Activated naive CD8-positive, alpha-beta T cell treated with anti-CD3 and anti-CD28 coated beads, Interleukin-2, amount 50 U/mL, for 24 hours (primary cell): ENCODE data around the gene S100A16.
"Not testable (repeated sequence)": the region's sequence is repeated elsewhere in the genome, so short reads cannot be mapped to it uniquely, and the experiment has no call there.

Experiments
- ATAC-seq: fragments of 150-1000 bp; cut with Tn5 transposase; one replicate; pipeline ENCODE4 v1.10.0; 2021
- DNase-seq: peaks from one replicate; pipeline ENCODE4 v3.0.0; 2021
- H3K27ac Mint-ChIP-seq: one replicate; pipeline ENCODE4 v1.8.0; 2021; ENCODE audit warnings: mild to moderate bottlenecking, mixed read lengths
- H3K27me3 Mint-ChIP-seq: one replicate; pipeline ENCODE4 v1.8.0; 2021; ENCODE audit warnings: mixed read lengths
- H3K36me3 Mint-ChIP-seq: one replicate; pipeline ENCODE4 v1.8.0; 2021; ENCODE audit warnings: low read depth, mixed read lengths
- H3K4me1 Mint-ChIP-seq: one replicate; pipeline ENCODE4 v1.8.0; 2021; ENCODE audit warnings: mixed read lengths
- H3K4me3 Mint-ChIP-seq: one replicate; pipeline ENCODE4 v1.8.0; 2021; ENCODE audit warnings: mild to moderate bottlenecking, moderate library complexity, mixed read lengths
- H3K9me3 Mint-ChIP-seq: one replicate; pipeline ENCODE4 v1.8.0; 2021; ENCODE audit warnings: mixed read lengths

Gene S100A16

GRCh38 chr1:153646672-153647345 lies 33.9 kb upstream of the S100A16 start:
- Mint-ChIP-seq H3K27ac (peak overlapping the region; percentile 65), H3K27me3 (no peaks in the 10 kb centered on the region), H3K36me3 (peaks cover 55% of the 10 kb centered on the region), H3K4me3 (no peak overlapping the region), H3K4me1 (peaks cover 51% of the 10 kb centered on the region), H3K9me3 (no peaks in the 10 kb centered on the region)
- ATAC-seq (no peak), DNase-seq (no peak)

GRCh38 chr1:153643816-153644215 lies 30.9 kb upstream of the S100A16 start:
- peaks cover 47% of the 10 kb centered on the region for H3K4me1 Mint-ChIP-seq
- ATAC-seq: no peak

GRCh38 chr1:153643100-153643499 lies 30.2 kb upstream of the S100A16 start:
- H3K36me3 Mint-ChIP-seq: peaks cover 78% of the 10 kb centered on the region

More at GRCh38 chr1:153643816-153644215, 30.9 kb upstream of the S100A16 start:
- Mint-ChIP-seq H3K4me3 (no peak overlapping the region), H3K27ac (peak overlapping the region; percentile 40), H3K36me3 (peaks cover 74% of the 10 kb centered on the region), H3K27me3 (no peaks in the 10 kb centered on the region), H3K9me3 (no peaks in the 10 kb centered on the region)
- no peak for DNase-seq

GRCh38 chr1:153642161-153642560 lies 29.2 kb upstream of the S100A16 start:
- H3K27ac Mint-ChIP-seq: peak overlapping the region; percentile 7

More at GRCh38 chr1:153643100-153643499, 30.2 kb upstream of the S100A16 start:
- ATAC-seq: no peak
- Mint-ChIP-seq H3K9me3 (no peaks in the 10 kb centered on the region), H3K4me1 (peaks cover 40% of the 10 kb centered on the region), H3K4me3 (no peak overlapping the region), H3K27ac (peak overlapping the region; percentile 61), H3K27me3 (no peaks in the 10 kb centered on the region)
- DNase-seq: no peak

GRCh38 chr1:153640861-153641260 lies 27.9 kb upstream of the S100A16 start:
- DNase-seq (no peak), ATAC-seq (no peak)
- H3K4me1 Mint-ChIP-seq: peaks cover 45% of the 10 kb centered on the region
- H3K27ac Mint-ChIP-seq: no peak overlapping the region
- no peaks in the 10 kb centered on the region for H3K9me3 Mint-ChIP-seq
- H3K27me3 Mint-ChIP-seq: no peaks in the 10 kb centered on the region
- peaks cover 80% of the 10 kb centered on the region for H3K36me3 Mint-ChIP-seq
- H3K4me3 Mint-ChIP-seq: no peak overlapping the region

More at GRCh38 chr1:153642161-153642560, 29.2 kb upstream of the S100A16 start:
- H3K36me3 Mint-ChIP-seq: peaks cover 79% of the 10 kb centered on the region
- ATAC-seq (no peak), DNase-seq (no peak)
- no peaks in the 10 kb centered on the region for H3K9me3 Mint-ChIP-seq
- H3K4me1 Mint-ChIP-seq: peaks cover 40% of the 10 kb centered on the region
- no peaks in the 10 kb centered on the region for H3K27me3 Mint-ChIP-seq
- H3K4me3 Mint-ChIP-seq: no peak overlapping the region

GRCh38 chr1:153640213-153640612 lies 27.3 kb upstream of the S100A16 start:
- peaks cover 48% of the 10 kb centered on the region for H3K4me1 Mint-ChIP-seq
- not testable (repeated sequence) for ATAC-seq, H3K27me3 Mint-ChIP-seq, H3K4me3 Mint-ChIP-seq, H3K9me3 Mint-ChIP-seq, H3K27ac Mint-ChIP-seq, DNase-seq
- H3K36me3 Mint-ChIP-seq: peaks cover 77% of the 10 kb centered on the region

- Mint-ChIP-seq H3K4me1 (peaks cover 43% of the 10 kb centered on the region), H3K27ac (no peak overlapping the region), H3K36me3 (peaks cover 73% of the 10 kb centered on the region), H3K27me3 (no peaks in the 10 kb centered on the region), H3K4me3 (no peak overlapping the region), H3K9me3 (no peaks in the 10 kb centered on the region)
- no peak for DNase-seq
- ATAC-seq: no peak
These were observed 26.3 kb upstream of the S100A16 start for GRCh38 chr1:153639280-153639679.

- ATAC-seq: no peak
- Mint-ChIP-seq H3K36me3 (peaks cover 64% of the 10 kb centered on the region), H3K9me3 (peaks cover 1% of the 10 kb centered on the region), H3K4me3 (no peak overlapping the region), H3K4me1 (peaks cover 43% of the 10 kb centered on the region), H3K27me3 (no peaks in the 10 kb centered on the region), H3K27ac (no peak overlapping the region)
- DNase-seq: no peak
These were observed 25.3 kb upstream of the S100A16 start for GRCh38 chr1:153638261-153638660.

GRCh38 chr1:153636312-153636711 lies 23.4 kb upstream of the S100A16 start:
- Mint-ChIP-seq H3K36me3 (peaks cover 47% of the 10 kb centered on the region), H3K27me3 (no peaks in the 10 kb centered on the region), H3K27ac (peak overlapping the region; percentile 90), H3K4me1 (peaks cover 48% of the 10 kb centered on the region), H3K4me3 (peak overlapping the region; percentile 100), H3K9me3 (peaks cover 4% of the 10 kb centered on the region)
- DNase-seq: no peak
- ATAC-seq: no peak

GRCh38 chr1:153635872-153636271 lies 22.9 kb upstream of the S100A16 start:
- H3K4me3 Mint-ChIP-seq: peak overlapping the region; percentile 100
- peaks cover 4% of the 10 kb centered on the region for H3K9me3 Mint-ChIP-seq
- ATAC-seq (no peak), DNase-seq (no peak)
- H3K36me3 Mint-ChIP-seq: peaks cover 43% of the 10 kb centered on the region
- H3K27ac Mint-ChIP-seq: peak overlapping the region; percentile 90
- peaks cover 46% of the 10 kb centered on the region for H3K4me1 Mint-ChIP-seq
- no peaks in the 10 kb centered on the region for H3K27me3 Mint-ChIP-seq

GRCh38 chr1:153633754-153634665 lies 21.1 kb upstream of the S100A16 start, which contains the start of gene CHTOP:
CHTOP (plus strand) TSS chr1:153634066; CDS start chr1:153636589, 2,523 bp downstream.
- peaks cover 35% of the 10 kb centered on the region for H3K36me3 Mint-ChIP-seq
- peaks cover 4% of the 10 kb centered on the region for H3K9me3 Mint-ChIP-seq
- H3K4me3 Mint-ChIP-seq: peak within 1 kb of the TSS; percentile 100
- DNase-seq (peak; percentile 97), ATAC-seq (peak; percentile 91)
- peak within 1 kb of the TSS; percentile 100 for H3K27ac Mint-ChIP-seq
- H3K27me3 Mint-ChIP-seq: no peaks in the 10 kb centered on the region
- H3K4me1 Mint-ChIP-seq: peaks cover 49% of the 10 kb centered on the region

GRCh38 chr1:153633161-153633753 lies 20.3 kb upstream of the S100A16 start:
- H3K36me3 Mint-ChIP-seq: peaks cover 30% of the 10 kb centered on the region
- peaks cover 4% of the 10 kb centered on the region for H3K9me3 Mint-ChIP-seq
- peaks cover 51% of the 10 kb centered on the region for H3K4me1 Mint-ChIP-seq
- no peaks in the 10 kb centered on the region for H3K27me3 Mint-ChIP-seq
- no peak for DNase-seq
- peak overlapping the region; percentile 100 for H3K27ac Mint-ChIP-seq
- H3K4me3 Mint-ChIP-seq: peak overlapping the region; percentile 100
- no peak for ATAC-seq

- DNase-seq: no peak
- H3K4me1 Mint-ChIP-seq: peaks cover 41% of the 10 kb centered on the region
- H3K36me3 Mint-ChIP-seq: peaks cover 16% of the 10 kb centered on the region
- H3K4me3 Mint-ChIP-seq: no peak overlapping the region
- peak; percentile 44 for ATAC-seq
- H3K9me3 Mint-ChIP-seq: peaks cover 4% of the 10 kb centered on the region
- H3K27ac Mint-ChIP-seq: peak overlapping the region; percentile 83
- H3K27me3 Mint-ChIP-seq: peaks cover 8% of the 10 kb centered on the region
These were observed 18.4 kb upstream of the S100A16 start for GRCh38 chr1:153631047-153632022.
